K562 (cell line): ENCODE data around the gene SNX4.

Experiments used
- REST ChIP-seq, 2 experiments: fragments of 450-650 bp; formaldehyde crosslinking in 1 of 2; IDR thresholded peaks; 2 replicates each; pipeline versions ENCODE4 v1.4.0 to v1.6.1; 2014 to 2020; ENCODE audit warnings: mild to moderate bottlenecking in 2 of 2, borderline replicate concordance in 1 of 2, low read depth in 1 of 2
- SAFB2 ChIP-seq: fragments of 200-400 bp; formaldehyde crosslinking; IDR thresholded peaks from 2 replicates; pipeline ENCODE4 v1.6.1; 2018; ENCODE audit warnings: borderline replicate concordance, low read length, low read depth, moderate library complexity; ENCODE audit not compliant: severe bottlenecking
- SIN3A ChIP-seq, 2 experiments: fragments of 150-350 bp in 1 of 2; IDR thresholded peaks; 2 replicates each; pipeline ENCODE4 v1.6.1; 2011 to 2016; ENCODE audit warnings: borderline replicate concordance in 2 of 2, low read depth in 2 of 2, low read length in 2 of 2, mild to moderate bottlenecking in 2 of 2, moderate library complexity in 2 of 2; ENCODE audit not compliant: control insufficient read depth in 1 of 2
- SMC3 ChIP-seq: conservative IDR thresholded peaks from 2 replicates; pipeline ENCODE4 v1.6.1; 2011; ENCODE audit warnings: low read depth, low read length, improper control_type of control experiment; ENCODE audit not compliant: insufficient read depth

DNA sequence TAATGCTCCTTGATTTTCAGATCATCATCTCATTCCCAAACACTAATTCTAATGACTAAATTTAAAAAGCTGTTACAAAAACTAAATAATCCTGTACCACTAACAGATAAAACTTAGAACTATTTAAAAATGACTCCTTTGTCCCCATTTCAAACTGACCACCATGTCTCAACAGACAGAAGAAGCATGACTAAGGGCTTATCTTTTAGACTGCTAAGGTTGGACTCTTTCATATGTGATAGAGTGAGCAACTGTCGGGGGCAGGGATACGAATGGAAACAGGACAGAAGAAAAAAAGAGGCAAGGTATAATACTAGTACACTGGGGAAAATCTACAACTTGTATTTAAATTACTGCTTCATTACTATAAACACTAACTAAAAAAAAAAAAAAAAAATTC lies 23.3 kb downstream of the SNX4 start:
- TF ChIP-seq REST (IDR thresholded peaks at IDR 0.05; ENCODE audit: borderline replicate concordance) (no peak), REST (CRISPR knock-in tag; IDR thresholded peaks at IDR 0.05; ENCODE audit: low read depth) (no peak), SMC3 (no peak), SIN3A (IDR thresholded peaks at IDR 0.05; ENCODE audit: borderline replicate concordance in 2 of 2, control insufficient read depth in 1 of 2, low read depth in 2 of 2, low read length in 2 of 2) (no peak), SAFB2 (no peak)
